ENCODE results near the gene PARP1.
"Not testable (repeated sequence)": the region's sequence is repeated elsewhere in the genome, so short reads cannot be mapped to it uniquely, and the experiment has no call there.

The PARP1 gene

GRCh38 chr1:226428791-226429461 is 21.0 kb upstream of the PARP1 start:
- no peak for DNase-seq

GRCh38 chr1:226428348-226428747 is 20.5 kb upstream of the PARP1 start:
- DNase-seq = no peak

- DNase-seq = no peak
Measured at GRCh38 chr1:226427131-226427530, 19.2 kb upstream of the PARP1 start.

GRCh38 chr1:226426395-226426794 is 18.5 kb upstream of the PARP1 start:
- DNase-seq = not testable (repeated sequence)

GRCh38 chr1:226425431-226426031 is 17.6 kb upstream of the PARP1 start:
- peak in 1 of 2 donors; percentile 26 for DNase-seq

- DNase-seq = no peak
Measured at GRCh38 chr1:226425004-226425378, 17.1 kb upstream of the PARP1 start.

GRCh38 chr1:226424221-226425003 is 16.5 kb upstream of the PARP1 start:
- DNase-seq = no peak

- DNase-seq = no peak
Measured at GRCh38 chr1:226422478-226422877, 14.6 kb upstream of the PARP1 start.

- no peak for DNase-seq
Measured at GRCh38 chr1:226420897-226421296, 13.0 kb upstream of the PARP1 start.

GRCh38 chr1:226420328-226420727 is 12.4 kb upstream of the PARP1 start:
- no peak for DNase-seq

GRCh38 chr1:226419284-226420029 is 11.6 kb upstream of the PARP1 start:
- DNase-seq = no peak

- no peak for DNase-seq
Measured at GRCh38 chr1:226417830-226418546, 10.1 kb upstream of the PARP1 start.

GRCh38 chr1:226417350-226417749 is 9.5 kb upstream of the PARP1 start:
- no peak for DNase-seq

GRCh38 chr1:226414098-226414698 is 6.3 kb upstream of the PARP1 start:
- no peak for DNase-seq

- DNase-seq = no peak
Measured at GRCh38 chr1:226411619-226412018, 3.7 kb upstream of the PARP1 start.

GRCh38 chr1:226410958-226411357 is 3.1 kb upstream of the PARP1 start:
- no peak for DNase-seq

- DNase-seq = no peak
Measured at GRCh38 chr1:226409392-226409791, 1.5 kb upstream of the PARP1 start.

- DNase-seq = no peak
Measured at GRCh38 chr1:226408285-226409184, 642 bp upstream of the PARP1 start.

- DNase-seq = no peak
Measured at GRCh38 chr1:226407199-226407496, 745 bp downstream of the PARP1 start.

GRCh38 chr1:226406401-226406881 is 1.5 kb downstream of the PARP1 start:
- no peak for DNase-seq

- DNase-seq = no peak
Measured at GRCh38 chr1:226405411-226405988, 2.4 kb downstream of the PARP1 start.
